Karpas-422 (cell line): Measurements from ENCODE around the gene MYO15A. TPM values are rescaled to one million over a fixed set of nuclear protein-coding genes. Genes with fewer than 3 reads are reported as not detected.

Experiments used
- DNase-seq: peaks from one replicate; pipeline ENCODE4 v3.0.0-alpha.2; 2015
- H2AFZ ChIP-seq: fragments of 200-600 bp; sonication (generic); 2 replicates; pipeline ENCODE4 v1.6.1; 2014; ENCODE audit warnings: antibody characterized with exemption, low read length, mixed read lengths
- H3K27ac ChIP-seq: fragments of 200-600 bp; sonication (generic); 2 replicates; pipeline ENCODE4 v1.5.1; 2014; ENCODE audit warnings: mild to moderate bottlenecking, low read length, moderate library complexity
- H3K27me3 ChIP-seq: fragments of 200-600 bp; sonication (generic); 2 replicates; pipeline ENCODE4 v1.6.1; 2014; ENCODE audit warnings: low read length, mixed read lengths
- H3K36me3 ChIP-seq: fragments of 200-600 bp; sonication (generic); 2 replicates; pipeline ENCODE4 v1.6.1; 2014; ENCODE audit warnings: low read length, mixed read lengths; ENCODE audit not compliant: insufficient read depth
- H3K4me1 ChIP-seq: fragments of 200-600 bp; sonication (generic); 2 replicates; pipeline ENCODE4 v1.6.1; 2014; ENCODE audit warnings: mild to moderate bottlenecking, low read length, mixed read lengths
- H3K4me2 ChIP-seq: fragments of 200-600 bp; sonication (generic); 2 replicates; pipeline ENCODE4 v1.6.1; 2014; ENCODE audit warnings: low read length, low read depth, mild to moderate bottlenecking; ENCODE audit not compliant: poor library complexity, severe bottlenecking
- H3K4me3 ChIP-seq: fragments of 200-600 bp; sonication (generic); 2 replicates; pipeline ENCODE4 v1.5.1; 2014; ENCODE audit warnings: mild to moderate bottlenecking, antibody characterized with exemption, low read length, mixed read lengths
- H3K79me2 ChIP-seq: fragments of 200-600 bp; sonication (generic); 2 replicates; pipeline ENCODE4 v1.6.1; 2014; ENCODE audit warnings: mild to moderate bottlenecking, low read length, mixed read lengths
- H3K9ac ChIP-seq: fragments of 200-600 bp; sonication (generic); 2 replicates; pipeline ENCODE4 v1.6.0; 2014; ENCODE audit warnings: low read length
- H3K9me2 ChIP-seq: fragments of 200-600 bp; sonication (generic), shearing (Covaris generic); replicated peaks from 2 replicates; pipeline ENCODE4 v1.6.0; 2014; ENCODE audit warnings: mild to moderate bottlenecking, low read length, moderate library complexity; ENCODE audit not compliant: insufficient read depth
- H3K9me3 ChIP-seq: fragments of 300-700, 200-600 bp; sonication (generic); 2 replicates; pipeline ENCODE4 v1.6.1; 2014; ENCODE audit warnings: low read length, mixed read lengths
- H4K20me1 ChIP-seq: fragments of 200-600 bp; sonication (generic); 2 replicates; pipeline ENCODE4 v1.6.1; 2014; ENCODE audit warnings: mild to moderate bottlenecking, antibody characterized with exemption, low read length, low read depth; ENCODE audit not compliant: insufficient read depth
- total RNA-seq: library from RNA; depleted of rRNA; stranded (reverse); fragments of >200 nt; shearing (Covaris generic); gene quantifications from 2 replicates; pipeline ENCODE4 v1.2.3, GENCODE V29; 2014; ENCODE audit warnings: low replicate concordance

MYO15A gene
- total RNA-seq, 1 experiment from 2014 or later = 1.3 TPM

DNA sequence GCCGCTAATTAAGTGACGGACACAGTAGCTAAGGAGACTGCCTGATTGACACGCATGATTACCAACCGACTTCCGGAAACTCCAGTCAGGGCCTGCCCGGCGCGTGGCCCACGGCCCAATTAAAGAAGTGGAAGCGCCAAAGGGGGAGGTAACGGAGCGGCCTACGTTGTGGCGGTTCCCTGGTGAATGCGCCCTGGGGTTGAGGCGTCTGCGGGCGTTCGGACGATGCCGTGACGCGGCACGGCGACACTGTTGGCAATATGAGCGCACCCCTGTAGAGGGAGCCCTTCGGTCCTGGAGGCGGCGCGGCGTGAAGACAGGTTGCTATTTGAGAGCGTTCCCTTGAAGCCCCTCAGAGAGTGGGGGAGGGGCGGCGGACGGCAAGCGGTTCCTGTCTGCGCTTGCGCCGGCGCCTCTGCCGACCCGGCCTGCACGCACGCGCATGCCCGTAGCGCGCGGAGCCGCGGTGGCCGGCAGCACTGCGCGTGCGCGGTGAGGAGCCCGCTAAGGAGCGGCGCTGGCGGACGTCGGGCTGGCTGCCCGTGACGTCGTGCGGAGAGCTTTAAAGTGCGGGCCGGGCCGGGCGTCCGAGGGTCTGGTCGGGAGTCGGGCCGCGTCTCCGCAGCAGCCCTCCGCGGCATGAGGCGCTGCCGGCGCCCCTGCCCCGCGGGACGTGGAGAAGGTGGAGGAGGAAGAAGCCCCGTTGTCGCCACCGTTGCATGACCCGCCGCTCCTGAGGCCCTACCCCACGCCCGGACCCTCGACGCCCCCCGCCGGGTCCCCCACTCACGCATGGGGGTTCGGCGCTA lies 75.0 kb downstream of the MYO15A start, which contains the start of gene ALKBH5:
Gene ALKBH5 (plus strand): TSS at position 495 of the 809 bp plus-strand sequence. CDS start 416 bp downstream, outside the sequence.
- Histone ChIP-seq H2AFZ (peak within 1 kb of the TSS; percentile 76), H3K9me2 (no peaks in the 10 kb centered on the region), H3K4me3 (peak within 1 kb of the TSS; percentile 95), H3K27me3 (no peaks in the 10 kb centered on the region), H3K36me3 (peaks cover 28% of the 10 kb centered on the region; the same call in 1 of the 2 replicates), H4K20me1 (peaks cover 35% of the 10 kb centered on the region; the same call in 1 of the 2 replicates), H3K9me3 (no peaks in the 10 kb centered on the region), H3K9ac (peak within 1 kb of the TSS; percentile 88), H3K4me2 (peak within 1 kb of the TSS; percentile 99), H3K79me2 (peaks cover 48% of the 10 kb centered on the region), H3K4me1 (peaks cover 47% of the 10 kb centered on the region), H3K27ac (peak within 1 kb of the TSS; percentile 90)
- DNase-seq = peak; percentile 100

DNA sequence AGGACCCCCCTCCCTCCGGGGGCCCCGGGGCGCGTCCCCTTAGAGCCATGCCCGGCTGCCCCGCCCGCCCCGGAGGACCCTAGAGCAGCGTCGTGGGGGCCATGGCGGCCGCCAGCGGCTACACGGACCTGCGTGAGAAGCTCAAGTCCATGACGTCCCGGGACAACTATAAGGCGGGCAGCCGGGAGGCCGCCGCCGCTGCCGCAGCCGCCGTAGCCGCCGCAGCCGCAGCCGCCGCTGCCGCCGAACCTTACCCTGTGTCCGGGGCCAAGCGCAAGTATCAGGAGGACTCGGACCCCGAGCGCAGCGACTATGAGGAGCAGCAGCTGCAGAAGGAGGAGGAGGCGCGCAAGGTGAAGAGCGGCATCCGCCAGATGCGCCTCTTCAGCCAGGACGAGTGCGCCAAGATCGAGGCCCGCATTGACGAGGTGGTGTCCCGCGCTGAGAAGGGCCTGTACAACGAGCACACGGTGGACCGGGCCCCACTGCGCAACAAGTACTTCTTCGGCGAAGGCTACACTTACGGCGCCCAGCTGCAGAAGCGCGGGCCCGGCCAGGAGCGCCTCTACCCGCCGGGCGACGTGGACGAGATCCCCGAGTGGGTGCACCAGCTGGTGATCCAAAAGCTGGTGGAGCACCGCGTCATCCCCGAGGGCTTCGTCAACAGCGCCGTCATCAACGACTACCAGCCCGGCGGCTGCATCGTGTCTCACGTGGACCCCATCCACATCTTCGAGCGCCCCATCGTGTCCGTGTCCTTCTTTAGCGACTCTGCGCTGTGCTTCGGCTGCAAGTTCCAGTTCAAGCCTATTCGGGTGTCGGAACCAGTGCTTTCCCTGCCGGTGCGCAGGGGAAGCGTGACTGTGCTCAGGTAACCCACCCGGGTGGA lies 75.8 kb downstream of the MYO15A start:
- Histone ChIP-seq H3K4me1 (peaks cover 47% of the 10 kb centered on the region), H3K27me3 (no peaks in the 10 kb centered on the region), H3K79me2 (peaks cover 56% of the 10 kb centered on the region), H3K9ac (peak overlapping the region; percentile 88), H3K4me2 (peak overlapping the region; percentile 99), H2AFZ (no peak overlapping the region), H3K36me3 (peaks cover 29% of the 10 kb centered on the region; the same call in 1 of the 2 replicates), H3K9me3 (no peaks in the 10 kb centered on the region), H3K9me2 (no peaks in the 10 kb centered on the region), H4K20me1 (peaks cover 36% of the 10 kb centered on the region; the same call in 1 of the 2 replicates), H3K27ac (peak overlapping the region; percentile 57), H3K4me3 (peak overlapping the region; percentile 95)
- peak; percentile 82 for DNase-seq

DNA sequence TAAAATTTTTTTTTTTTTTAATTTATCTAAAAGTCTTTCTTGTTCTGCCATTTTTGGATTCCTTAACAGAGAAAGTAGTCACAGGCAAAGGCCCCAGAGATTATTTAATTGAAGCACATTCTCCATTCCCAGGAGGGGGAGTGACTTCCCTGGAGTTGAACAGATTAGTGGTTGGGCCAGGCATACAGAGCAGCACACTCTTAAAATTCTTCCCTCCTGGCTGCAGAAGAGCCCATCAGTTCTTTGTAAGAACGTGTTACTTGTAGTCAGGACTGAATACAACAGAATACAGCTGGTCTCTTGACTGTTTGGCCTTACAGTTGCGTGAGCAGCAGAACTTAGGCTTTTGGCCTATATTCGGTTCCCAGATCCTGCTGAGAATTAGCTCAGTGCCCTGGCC lies 76.8 kb downstream of the MYO15A start:
- Histone ChIP-seq H3K27ac (0 out of 2 replicates have a peak overlapping the region, but pooled peaks have one; percentile 1), H3K27me3 (no peaks in the 10 kb centered on the region), H3K9ac (peak overlapping the region; percentile 88), H3K79me2 (peaks cover 66% of the 10 kb centered on the region), H4K20me1 (peaks cover 44% of the 10 kb centered on the region), H3K36me3 (peaks cover 29% of the 10 kb centered on the region; the same call in 1 of the 2 replicates), H3K4me2 (peak overlapping the region; percentile 99), H3K4me3 (peak overlapping the region; percentile 95), H3K9me2 (no peaks in the 10 kb centered on the region), H3K9me3 (no peaks in the 10 kb centered on the region), H2AFZ (no peak overlapping the region), H3K4me1 (peaks cover 47% of the 10 kb centered on the region)
- DNase-seq = no peak

DNA sequence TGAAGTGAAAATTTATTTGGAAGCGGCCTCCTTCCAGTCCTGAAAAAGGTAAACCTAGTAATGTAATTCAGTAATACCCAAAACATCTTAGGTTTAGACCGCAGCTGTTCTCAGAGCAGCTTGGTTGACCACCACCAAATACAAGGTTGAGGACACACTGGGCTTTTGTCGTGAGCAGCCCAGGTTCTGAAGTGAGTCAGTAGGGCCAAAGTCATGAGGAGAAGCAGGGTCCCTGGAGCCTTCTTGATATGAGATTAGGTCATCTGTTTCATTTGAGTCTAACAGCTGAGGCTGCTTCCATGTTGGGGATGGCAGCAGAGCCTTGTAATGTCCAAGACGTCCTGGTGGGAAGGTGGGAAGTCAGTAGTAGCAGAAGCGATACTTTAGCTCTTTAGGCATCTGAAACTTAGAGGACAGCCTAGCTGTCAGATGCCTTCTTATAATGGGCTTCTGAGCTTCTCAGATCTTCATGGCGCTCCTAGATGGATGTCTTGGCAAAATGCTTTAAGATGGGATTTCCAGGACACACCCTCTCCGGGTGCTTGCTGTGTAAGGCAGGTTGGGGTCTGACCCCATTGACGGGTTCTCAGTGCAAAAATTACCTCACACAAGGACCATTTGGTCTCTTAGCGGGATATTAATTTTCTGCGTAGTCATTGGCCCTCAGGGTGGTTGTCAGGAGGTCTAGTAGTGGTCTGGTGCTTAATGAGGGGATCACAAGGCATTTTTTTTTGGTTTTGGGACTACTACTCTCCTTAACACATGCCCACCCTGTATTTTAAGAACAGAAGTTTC lies 77.5 kb downstream of the MYO15A start:
- H3K9ac ChIP-seq = peak overlapping the region; percentile 88
- peaks cover 50% of the 10 kb centered on the region for H4K20me1 ChIP-seq
- H3K4me1 ChIP-seq = peaks cover 47% of the 10 kb centered on the region
- H3K4me2 ChIP-seq = peak overlapping the region; percentile 99
- H3K9me3 ChIP-seq = no peaks in the 10 kb centered on the region
- peaks cover 35% of the 10 kb centered on the region; the same call in 1 of the 2 replicates for H3K36me3 ChIP-seq
- H2AFZ ChIP-seq = no peak overlapping the region
- no peaks in the 10 kb centered on the region for H3K27me3 ChIP-seq
- H3K27ac ChIP-seq = peak overlapping the region; percentile 56; the same call in 1 of the 2 replicates
- DNase-seq = peak; percentile 47
- no peaks in the 10 kb centered on the region for H3K9me2 ChIP-seq
- peak overlapping the region; percentile 95 for H3K4me3 ChIP-seq
- peaks cover 72% of the 10 kb centered on the region for H3K79me2 ChIP-seq

DNA sequence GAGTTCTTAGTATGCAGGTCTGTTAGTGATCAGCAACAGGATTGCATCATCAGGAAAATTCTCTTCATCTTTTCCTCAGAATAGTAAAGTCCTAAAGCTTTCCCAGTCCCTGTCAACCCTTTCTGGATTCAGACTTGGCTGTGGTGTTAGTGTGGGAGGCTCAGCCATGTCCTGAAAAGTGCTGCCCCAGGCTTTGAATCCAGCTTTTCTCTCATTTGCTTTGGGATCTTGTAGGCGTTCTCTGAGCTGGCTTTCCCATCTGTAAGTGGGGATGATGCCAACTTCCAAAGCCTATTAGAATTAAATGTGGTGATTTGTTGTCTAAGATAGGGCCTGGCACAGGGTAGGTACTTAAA lies 78.0 kb downstream of the MYO15A start:
- peak overlapping the region; percentile 95 for H3K4me3 ChIP-seq

DNA sequence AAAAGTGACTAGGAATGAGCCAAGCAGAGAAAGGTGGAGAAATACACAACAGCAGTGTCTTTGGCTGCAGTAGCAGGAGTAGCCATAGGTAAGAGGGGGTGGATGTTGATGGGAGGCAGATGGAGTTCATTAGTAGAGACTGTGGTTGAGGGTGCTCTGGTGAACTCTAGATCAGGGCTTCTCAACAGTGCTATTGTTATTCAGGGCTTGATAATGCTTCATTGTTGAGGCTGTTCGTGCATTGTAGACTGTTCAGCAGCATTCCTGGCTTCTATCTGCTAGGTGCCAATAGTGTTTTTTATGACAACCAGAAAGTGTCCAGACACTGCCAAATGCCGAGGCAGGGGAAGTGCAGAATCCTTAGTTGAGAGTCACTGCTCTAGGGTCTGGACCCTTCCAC lies 78.7 kb downstream of the MYO15A start:
- peak overlapping the region; percentile 95 for H3K4me3 ChIP-seq

More for the DNA sequence above, 78.0 kb downstream of the MYO15A start:
- H3K4me1 ChIP-seq = peaks cover 46% of the 10 kb centered on the region
- H3K9ac ChIP-seq = peak overlapping the region; percentile 88
- peaks cover 39% of the 10 kb centered on the region; the same call in 1 of the 2 replicates for H3K36me3 ChIP-seq
- peaks cover 78% of the 10 kb centered on the region for H3K79me2 ChIP-seq
- H3K4me2 ChIP-seq = peak overlapping the region; percentile 99
- no peak overlapping the region for H2AFZ ChIP-seq
- no peaks in the 10 kb centered on the region for H3K9me2 ChIP-seq
- H3K27ac ChIP-seq = peak overlapping the region; percentile 56; the same call in 1 of the 2 replicates
- H4K20me1 ChIP-seq = peaks cover 56% of the 10 kb centered on the region
- DNase-seq = no peak
- H3K27me3 ChIP-seq = no peaks in the 10 kb centered on the region
- no peaks in the 10 kb centered on the region for H3K9me3 ChIP-seq

More for the DNA sequence above, 78.7 kb downstream of the MYO15A start:
- H3K9me2 ChIP-seq = no peaks in the 10 kb centered on the region
- no peak for DNase-seq
- H3K36me3 ChIP-seq = peaks cover 42% of the 10 kb centered on the region; the same call in 1 of the 2 replicates
- peaks cover 39% of the 10 kb centered on the region for H3K4me1 ChIP-seq
- peaks cover 60% of the 10 kb centered on the region for H4K20me1 ChIP-seq
- no peaks in the 10 kb centered on the region for H3K9me3 ChIP-seq
- peak overlapping the region; percentile 99 for H3K4me2 ChIP-seq
- no peaks in the 10 kb centered on the region for H3K27me3 ChIP-seq
- H3K79me2 ChIP-seq = peaks cover 84% of the 10 kb centered on the region
- H3K27ac ChIP-seq = no peak overlapping the region
- no peak overlapping the region for H2AFZ ChIP-seq
- H3K9ac ChIP-seq = peak overlapping the region; percentile 88
